Measurements from ENCODE around the gene NECTIN2. TPM values are rescaled to one million over a fixed set of nuclear protein-coding genes. Genes with fewer than 3 reads are reported as not detected.

Gene NECTIN2
- total RNA-seq, 1 experiment from 2014 or later = 61.0 TPM

- ATAC-seq (no peak), DNase-seq (no peak)
- Histone ChIP-seq H4K20me1 (ENCODE audit: low read length) (no peaks in the 10 kb centered on the region), H2AFZ (ENCODE audit: low read length) (no peak overlapping the region), H3K9ac (ENCODE audit: low read length) (no peak overlapping the region), H3K4me2 (ENCODE audit: low read length) (no peak overlapping the region), H3F3A (ENCODE audit: low read length, unreplicated experiment) (no peaks in the 10 kb centered on the region), H3K9me3 (ENCODE audit: low read length) (no peaks in the 10 kb centered on the region), H3K79me2 (ENCODE audit: low read length) (no peaks in the 10 kb centered on the region), H3K36me3 (ENCODE audit: low read depth, low read length) (no peaks in the 10 kb centered on the region), H3K4me3 (ENCODE audit: low read length) (no peak overlapping the region), H3K27me3 (ENCODE audit: low read length) (no peaks in the 10 kb centered on the region), H3K9me2 (replicated peaks; ENCODE audit: low read length) (no peaks in the 10 kb centered on the region), H3K4me1 (ENCODE audit: insufficient read depth, low read length) (peaks cover 9% of the 10 kb centered on the region), H3K27ac (ENCODE audit: low read length) (no peak overlapping the region)
- TF ChIP-seq EZH2phosphoT487 (IDR thresholded peaks at IDR 0.05; ENCODE audit: borderline replicate concordance, low read length) = no peak
- no peak for TF ChIP-seq EZH2 (IDR thresholded peaks at IDR 0.05; ENCODE audit: low read length, unreplicated experiment)
- no peak for TF ChIP-seq CTCF (conservative IDR thresholded peaks at IDR 0.05; ENCODE audit: low read depth, low read length)
- ChIA-PET POLR2A (ENCODE audit: unreplicated experiment) (no interaction called here), CTCF (no interaction called here)
- intact Hi-C loops (cut with micrococcal nuclease) = no loop called here
- no TSS peak for BruUV-seq (replicated peaks)
Measured at GRCh38 chr19:44813070-44813840, 32.8 kb upstream of the NECTIN2 start.

GRCh38 chr19:44813841-44814470 lies 32.1 kb upstream of the NECTIN2 start:
- no peaks in the 10 kb centered on the region for H3K9me3 ChIP-seq (ENCODE audit: low read length)
- H3K9ac ChIP-seq (ENCODE audit: low read length) = no peak overlapping the region
- ChIA-PET CTCF (no interaction called here), POLR2A (ENCODE audit: unreplicated experiment) (no interaction called here)
- no peaks in the 10 kb centered on the region for H3K79me2 ChIP-seq (ENCODE audit: low read length)
- no peak for TF ChIP-seq CTCF (conservative IDR thresholded peaks at IDR 0.05; ENCODE audit: low read depth, low read length)
- no peak for TF ChIP-seq EZH2 (IDR thresholded peaks at IDR 0.05; ENCODE audit: low read length, unreplicated experiment)
- no peak for TF ChIP-seq EZH2phosphoT487 (IDR thresholded peaks at IDR 0.05; ENCODE audit: borderline replicate concordance, low read length)
- no peaks in the 10 kb centered on the region for H3F3A ChIP-seq (ENCODE audit: low read length, unreplicated experiment)
- no TSS peak for BruUV-seq (replicated peaks)
- H2AFZ ChIP-seq (ENCODE audit: low read length) = no peak overlapping the region
- no peaks in the 10 kb centered on the region for H3K36me3 ChIP-seq (ENCODE audit: low read depth, low read length)
- ATAC-seq = no peak
- no peak overlapping the region for H3K27ac ChIP-seq (ENCODE audit: low read length)
- no peak overlapping the region for H3K4me3 ChIP-seq (ENCODE audit: low read length)
- peaks cover 5% of the 10 kb centered on the region; the same call in 1 of the 2 replicates for H3K4me1 ChIP-seq (ENCODE audit: insufficient read depth, low read length)
- intact Hi-C loops (cut with micrococcal nuclease) = no loop called here
- H3K9me2 ChIP-seq (replicated peaks; ENCODE audit: low read length) = no peaks in the 10 kb centered on the region
- H3K27me3 ChIP-seq (ENCODE audit: low read length) = no peaks in the 10 kb centered on the region
- H3K4me2 ChIP-seq (ENCODE audit: low read length) = no peak overlapping the region
- DNase-seq = no peak
- H4K20me1 ChIP-seq (ENCODE audit: low read length) = no peaks in the 10 kb centered on the region

GRCh38 chr19:44814517-44814916 lies 31.6 kb upstream of the NECTIN2 start:
- Histone ChIP-seq H3K4me1 (ENCODE audit: insufficient read depth, low read length) (no peaks in the 10 kb centered on the region; the same call in 1 of the 2 replicates), H3K36me3 (ENCODE audit: low read depth, low read length) (no peaks in the 10 kb centered on the region), H3K9me2 (replicated peaks; ENCODE audit: low read length) (no peaks in the 10 kb centered on the region), H3K9ac (ENCODE audit: low read length) (no peak overlapping the region), H4K20me1 (ENCODE audit: low read length) (no peaks in the 10 kb centered on the region), H2AFZ (ENCODE audit: low read length) (no peak overlapping the region), H3K79me2 (ENCODE audit: low read length) (no peaks in the 10 kb centered on the region), H3K9me3 (ENCODE audit: low read length) (no peaks in the 10 kb centered on the region), H3K27ac (ENCODE audit: low read length) (no peak overlapping the region), H3F3A (ENCODE audit: low read length, unreplicated experiment) (no peaks in the 10 kb centered on the region), H3K4me3 (ENCODE audit: low read length) (no peak overlapping the region), H3K4me2 (ENCODE audit: low read length) (no peak overlapping the region), H3K27me3 (ENCODE audit: low read length) (no peaks in the 10 kb centered on the region)
- ATAC-seq (no peak), DNase-seq (no peak)
- intact Hi-C loops (cut with micrococcal nuclease) = no loop called here
- ChIA-PET CTCF (no interaction called here), POLR2A (ENCODE audit: unreplicated experiment) (no interaction called here)
- BruUV-seq (replicated peaks) = no TSS peak
- TF ChIP-seq CTCF (conservative IDR thresholded peaks at IDR 0.05; ENCODE audit: low read depth, low read length) (no peak), EZH2 (IDR thresholded peaks at IDR 0.05; ENCODE audit: low read length, unreplicated experiment) (no peak), EZH2phosphoT487 (IDR thresholded peaks at IDR 0.05; ENCODE audit: borderline replicate concordance, low read length) (no peak)

Data from PC-3 (cell line).